ENCODE data around the gene ACSL6.

The ACSL6 gene

DNA sequence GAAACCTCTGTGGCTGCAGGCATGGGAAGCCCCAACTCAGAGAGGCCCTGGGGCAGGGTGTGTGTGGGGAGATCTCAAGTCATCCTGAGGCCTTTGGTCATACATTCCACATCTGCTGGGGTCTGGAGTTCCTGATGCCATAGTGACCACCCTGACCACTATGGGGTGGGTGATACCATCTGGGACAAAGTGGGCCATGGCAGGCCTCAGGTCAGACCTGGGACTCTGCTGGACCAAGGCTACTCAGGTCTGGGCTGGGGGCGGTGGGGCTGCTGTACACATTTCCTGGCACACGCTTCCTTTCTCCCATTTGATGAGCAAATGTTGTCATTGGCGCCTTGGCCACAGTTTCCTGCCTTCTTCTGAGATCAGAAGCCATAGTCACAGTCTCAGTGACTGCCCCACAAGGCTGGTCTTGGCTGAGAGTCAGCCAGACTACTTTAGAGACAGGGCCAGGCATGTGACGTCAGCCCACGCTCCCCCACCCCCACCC, 15.1 kb upstream of the ACSL6 start:
- no peak overlapping the region for H3K4me3 ChIP-seq (ENCODE audit: low read length)
- peaks cover 15% of the 10 kb centered on the region for H3K27me3 ChIP-seq (ENCODE audit: control insufficient read depth, low read length)
- H3K79me2 ChIP-seq (ENCODE audit: control insufficient read depth, low read length) = no peaks in the 10 kb centered on the region
- H3K4me2 ChIP-seq (ENCODE audit: low read length) = no peak overlapping the region
- no peak overlapping the region for H3K27ac ChIP-seq (ENCODE audit: low read depth, low read length)
- no peaks in the 10 kb centered on the region for H3F3A ChIP-seq (ENCODE audit: control insufficient read depth, insufficient read depth)
- H3K36me3 ChIP-seq (ENCODE audit: control insufficient read depth, low read length) = no peaks in the 10 kb centered on the region
- H4K20me1 ChIP-seq (ENCODE audit: control insufficient read depth, insufficient read depth, low read depth, low read length) = no peaks in the 10 kb centered on the region
- no peaks in the 10 kb centered on the region for H3K9me3 ChIP-seq (ENCODE audit: control insufficient read depth, insufficient read depth, low read length)
- H3K9me2 ChIP-seq (replicated peaks; ENCODE audit: control insufficient read depth, low read length) = no peaks in the 10 kb centered on the region
- H3K4me1 ChIP-seq (ENCODE audit: control insufficient read depth, low read length) = no peaks in the 10 kb centered on the region
- TF ChIP-seq, protein P1, sequence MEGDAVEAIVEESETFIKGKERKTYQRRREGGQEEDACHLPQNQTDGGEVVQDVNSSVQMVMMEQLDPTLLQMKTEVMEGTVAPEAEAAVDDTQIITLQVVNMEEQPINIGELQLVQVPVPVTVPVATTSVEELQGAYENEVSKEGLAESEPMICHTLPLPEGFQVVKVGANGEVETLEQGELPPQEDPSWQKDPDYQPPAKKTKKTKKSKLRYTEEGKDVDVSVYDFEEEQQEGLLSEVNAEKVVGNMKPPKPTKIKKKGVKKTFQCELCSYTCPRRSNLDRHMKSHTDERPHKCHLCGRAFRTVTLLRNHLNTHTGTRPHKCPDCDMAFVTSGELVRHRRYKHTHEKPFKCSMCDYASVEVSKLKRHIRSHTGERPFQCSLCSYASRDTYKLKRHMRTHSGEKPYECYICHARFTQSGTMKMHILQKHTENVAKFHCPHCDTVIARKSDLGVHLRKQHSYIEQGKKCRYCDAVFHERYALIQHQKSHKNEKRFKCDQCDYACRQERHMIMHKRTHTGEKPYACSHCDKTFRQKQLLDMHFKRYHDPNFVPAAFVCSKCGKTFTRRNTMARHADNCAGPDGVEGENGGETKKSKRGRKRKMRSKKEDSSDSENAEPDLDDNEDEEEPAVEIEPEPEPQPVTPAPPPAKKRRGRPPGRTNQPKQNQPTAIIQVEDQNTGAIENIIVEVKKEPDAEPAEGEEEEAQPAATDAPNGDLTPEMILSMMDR (IDR thresholded peaks at IDR 0.05; ENCODE audit: low read depth, low read length, poor library complexity, severe bottlenecking) = no peak
- TF ChIP-seq EZH2phosphoT487 (IDR thresholded peaks at IDR 0.05; ENCODE audit: borderline replicate concordance, low read length) = no peak

DNA sequence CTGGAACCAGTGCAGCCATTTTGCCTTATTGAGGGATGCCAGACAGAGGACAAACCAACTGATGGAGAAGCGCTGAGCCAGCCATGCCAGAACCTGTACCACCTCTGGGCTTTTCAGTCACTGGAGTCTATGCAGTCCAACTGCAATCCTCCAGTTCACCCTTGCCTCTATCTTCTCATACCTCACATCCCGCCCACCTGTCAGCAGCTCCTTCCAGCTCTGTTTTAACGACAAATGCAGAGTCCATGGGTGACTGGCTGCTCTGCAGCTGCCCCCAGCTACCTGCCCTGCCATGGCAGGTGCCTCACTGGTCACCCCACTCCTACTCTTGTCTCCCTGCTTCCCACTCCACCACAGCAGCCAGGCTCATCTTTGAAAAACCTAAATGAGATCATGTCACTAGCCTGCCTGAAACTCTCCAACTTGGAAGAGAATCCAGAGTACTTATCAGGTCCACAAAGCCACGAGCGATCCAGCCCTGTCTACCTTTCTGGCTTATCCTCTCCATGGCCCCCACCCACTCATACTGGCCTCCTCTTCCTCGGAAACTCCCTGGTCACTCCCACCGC, 14.0 kb upstream of the ACSL6 start:
- no peaks in the 10 kb centered on the region for H3K79me2 ChIP-seq (ENCODE audit: control insufficient read depth, low read length)
- H3K4me2 ChIP-seq (ENCODE audit: low read length) = no peak overlapping the region
- no peaks in the 10 kb centered on the region for H3F3A ChIP-seq (ENCODE audit: control insufficient read depth, insufficient read depth)
- TF ChIP-seq EZH2phosphoT487 (IDR thresholded peaks at IDR 0.05; ENCODE audit: borderline replicate concordance, low read length) = no peak
- TF ChIP-seq, protein P1 (IDR thresholded peaks at IDR 0.05; ENCODE audit: low read depth, low read length, poor library complexity, severe bottlenecking) = no peak
- H3K9me2 ChIP-seq (replicated peaks; ENCODE audit: control insufficient read depth, low read length) = no peaks in the 10 kb centered on the region
- H4K20me1 ChIP-seq (ENCODE audit: control insufficient read depth, insufficient read depth, low read depth, low read length) = no peaks in the 10 kb centered on the region
- no peaks in the 10 kb centered on the region for H3K36me3 ChIP-seq (ENCODE audit: control insufficient read depth, low read length)
- peaks cover 10% of the 10 kb centered on the region for H3K27me3 ChIP-seq (ENCODE audit: control insufficient read depth, low read length)
- H3K4me1 ChIP-seq (ENCODE audit: control insufficient read depth, low read length) = peaks cover 8% of the 10 kb centered on the region
- H3K9me3 ChIP-seq (ENCODE audit: control insufficient read depth, insufficient read depth, low read length) = no peaks in the 10 kb centered on the region
- H3K4me3 ChIP-seq (ENCODE audit: low read length) = no peak overlapping the region
- no peak overlapping the region for H3K27ac ChIP-seq (ENCODE audit: low read depth, low read length)

DNA sequence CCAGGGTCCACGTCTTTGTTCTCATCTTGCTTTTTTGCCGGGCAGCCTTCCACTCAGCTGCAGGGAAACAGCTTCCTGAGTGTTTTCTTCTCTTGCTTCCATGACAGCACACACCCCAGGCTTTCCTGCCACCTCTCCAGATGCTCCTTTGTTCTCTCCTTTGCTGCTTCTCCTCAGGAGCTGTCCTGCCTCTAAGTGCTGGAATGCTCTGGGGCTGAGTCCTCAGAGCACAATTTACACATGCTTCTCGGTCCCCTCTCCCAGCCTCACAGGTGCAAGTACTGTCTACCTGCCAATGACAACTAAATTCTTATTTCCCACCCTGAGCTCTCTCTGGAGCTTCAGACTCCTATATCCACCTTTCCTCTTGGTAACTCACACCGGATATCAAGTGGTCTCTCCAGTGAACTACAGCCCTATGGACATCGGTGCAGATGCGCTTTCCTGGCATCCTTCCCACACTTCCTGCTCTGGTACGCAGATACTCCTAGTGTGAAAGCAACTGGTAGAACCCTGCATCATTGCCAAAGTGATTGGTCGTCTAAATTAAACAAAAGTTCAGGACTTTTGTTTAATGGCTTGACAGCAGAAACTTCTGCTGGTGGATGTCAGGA, 13.4 kb upstream of the ACSL6 start:
- TF ChIP-seq, protein P1 (IDR thresholded peaks at IDR 0.05; ENCODE audit: low read depth, low read length, poor library complexity, severe bottlenecking) = no peak
- no peak for TF ChIP-seq EZH2phosphoT487 (IDR thresholded peaks at IDR 0.05; ENCODE audit: borderline replicate concordance, low read length)
- no peak overlapping the region for H3K4me2 ChIP-seq (ENCODE audit: low read length)
- no peaks in the 10 kb centered on the region for H3K36me3 ChIP-seq (ENCODE audit: control insufficient read depth, low read length)
- H4K20me1 ChIP-seq (ENCODE audit: control insufficient read depth, insufficient read depth, low read depth, low read length) = no peaks in the 10 kb centered on the region
- H3K27ac ChIP-seq (ENCODE audit: low read depth, low read length) = no peak overlapping the region
- no peaks in the 10 kb centered on the region for H3K9me3 ChIP-seq (ENCODE audit: control insufficient read depth, insufficient read depth, low read length)
- H3K27me3 ChIP-seq (ENCODE audit: control insufficient read depth, low read length) = peaks cover 14% of the 10 kb centered on the region
- H3K4me1 ChIP-seq (ENCODE audit: control insufficient read depth, low read length) = peaks cover 8% of the 10 kb centered on the region
- no peaks in the 10 kb centered on the region for H3F3A ChIP-seq (ENCODE audit: control insufficient read depth, insufficient read depth)
- H3K79me2 ChIP-seq (ENCODE audit: control insufficient read depth, low read length) = no peaks in the 10 kb centered on the region
- H3K9me2 ChIP-seq (replicated peaks; ENCODE audit: control insufficient read depth, low read length) = no peaks in the 10 kb centered on the region
- no peak overlapping the region for H3K4me3 ChIP-seq (ENCODE audit: low read length)
